OCI-LY7 (cell line): ENCODE results near the gene RBM20. TPM values are rescaled to one million over a fixed set of nuclear protein-coding genes. Genes with fewer than 3 reads are reported as not detected.

Experiments
- BruUV-seq: library from RNA; stranded (reverse); fragments of 400-500 nt; replicated peaks from 2 replicates; lab custom pipeline; 2021; lab: Mats Ljungman, UMichigan
- CTCF ChIA-PET: fragments of 300-600 bp; sonication (Branson Sonifier 250); formaldehyde crosslinking; loops from one replicate; lab custom pipeline; 2022; ENCODE audit warnings: antibody characterized with exemption; ENCODE audit not compliant: unreplicated experiment; lab: Charles Lee
- POLR2A ChIA-PET: fragments of 300-600 bp; sonication (Branson Sonifier 250); formaldehyde crosslinking; loops from one replicate; lab custom pipeline; 2022; ENCODE audit warnings: antibody characterized with exemption; lab: Charles Lee
- DNase-seq: peaks from one replicate; pipeline ENCODE4 v3.0.0-alpha.2; 2015; ENCODE audit warnings: low spot score
- H2AFZ ChIP-seq: fragments of 200-600 bp; sonication (generic), shearing (Covaris generic); 2 replicates; pipeline ENCODE4 v1.6.1; 2014; ENCODE audit warnings: mild to moderate bottlenecking, antibody characterized with exemption, low read length, moderate library complexity
- H3K27ac ChIP-seq: fragments of 200-600 bp; sonication (generic); 2 replicates; pipeline ENCODE4 v1.5.1; 2014; ENCODE audit warnings: mixed run types, low read depth, mild to moderate bottlenecking, moderate library complexity, low read length, inconsistent platforms; ENCODE audit not compliant: poor library complexity, severe bottlenecking
- H3K36me3 ChIP-seq: fragments of 200-600 bp; sonication (generic); 2 replicates; pipeline ENCODE4 v1.6.1; 2014; ENCODE audit warnings: mild to moderate bottlenecking, antibody characterized with exemption, low read length, moderate library complexity, mixed read lengths; ENCODE audit not compliant: insufficient read depth
- H3K4me1 ChIP-seq: fragments of 200-600 bp; sonication (generic); 2 replicates; pipeline ENCODE4 v1.5.1; 2014; ENCODE audit warnings: mild to moderate bottlenecking, low read length; ENCODE audit not compliant: insufficient read depth, poor library complexity, severe bottlenecking
- H3K4me2 ChIP-seq: fragments of 200-600 bp; sonication (generic); 2 replicates; pipeline ENCODE4 v1.6.1; 2014; ENCODE audit warnings: mild to moderate bottlenecking, low read length
- H3K4me3 ChIP-seq: fragments of 200-600 bp; sonication (generic); 2 replicates; pipeline ENCODE4 v1.5.1; 2014; ENCODE audit warnings: mild to moderate bottlenecking, low read depth, low read length; ENCODE audit not compliant: poor library complexity, severe bottlenecking
- H3K79me2 ChIP-seq: fragments of 200-600 bp; sonication (generic); 2 replicates; pipeline ENCODE4 v1.6.1; 2016; ENCODE audit warnings: low read depth, mild to moderate bottlenecking, low read length, moderate library complexity, mixed read lengths; ENCODE audit not compliant: insufficient read depth
- H3K9me2 ChIP-seq: fragments of 200-600 bp; sonication (generic); 2 replicates; pipeline ENCODE4 v1.6.1; 2016; ENCODE audit warnings: mild to moderate bottlenecking, low read length, mixed read lengths; ENCODE audit not compliant: insufficient read depth
- H3K9me3 ChIP-seq: fragments of 200-600 bp; sonication (generic); 2 replicates; pipeline ENCODE4 v1.6.1; 2014; ENCODE audit warnings: mild to moderate bottlenecking, mixed run types, low read length, mixed read lengths
- H4K20me1 ChIP-seq: fragments of 200-600 bp; sonication (generic); 2 replicates; pipeline ENCODE4 v1.6.1; 2014; ENCODE audit warnings: mild to moderate bottlenecking, antibody characterized with exemption, low read length, moderate library complexity, mixed read lengths; ENCODE audit not compliant: insufficient read depth
- EZH2phosphoT487 ChIP-seq: fragments of 200-600 bp; sonication (generic); IDR thresholded peaks from 2 replicates; pipeline ENCODE4 v1.6.1; 2018; ENCODE audit warnings: low read depth, borderline replicate concordance, mild to moderate bottlenecking, mixed run types, antibody characterized with exemption, low read length, moderate library complexity, mixed read lengths
- intact Hi-C: fragments of 100-400 bp; cut with micrococcal nuclease; formaldehyde crosslinking; loops from one replicate; pipeline ENCODE4 v1.10.0; 2022; ENCODE audit not compliant: unreplicated experiment
- total RNA-seq, 2 experiments: library from RNA; depleted of rRNA in 1 of 2; stranded (reverse); fragments of >200 nt in 1 of 2; shearing (Covaris generic) in 1 of 2; gene quantifications; 2 replicates each; pipeline ENCODE4 v1.2.3, GENCODE V29; 2014 to 2022
- TF ChIP-seq, protein P1 (sequence below): fragments of 200-600 bp; sonication (generic); conservative IDR thresholded peaks from 2 replicates; pipeline ENCODE4 v1.5.1; 2014; ENCODE audit warnings: mild to moderate bottlenecking, antibody characterized with exemption, low read length, moderate library complexity, mixed read lengths

RBM20 gene
- total RNA-seq, 2 experiments from 2014 or later = 0.35 to 1.0 TPM

DNA sequence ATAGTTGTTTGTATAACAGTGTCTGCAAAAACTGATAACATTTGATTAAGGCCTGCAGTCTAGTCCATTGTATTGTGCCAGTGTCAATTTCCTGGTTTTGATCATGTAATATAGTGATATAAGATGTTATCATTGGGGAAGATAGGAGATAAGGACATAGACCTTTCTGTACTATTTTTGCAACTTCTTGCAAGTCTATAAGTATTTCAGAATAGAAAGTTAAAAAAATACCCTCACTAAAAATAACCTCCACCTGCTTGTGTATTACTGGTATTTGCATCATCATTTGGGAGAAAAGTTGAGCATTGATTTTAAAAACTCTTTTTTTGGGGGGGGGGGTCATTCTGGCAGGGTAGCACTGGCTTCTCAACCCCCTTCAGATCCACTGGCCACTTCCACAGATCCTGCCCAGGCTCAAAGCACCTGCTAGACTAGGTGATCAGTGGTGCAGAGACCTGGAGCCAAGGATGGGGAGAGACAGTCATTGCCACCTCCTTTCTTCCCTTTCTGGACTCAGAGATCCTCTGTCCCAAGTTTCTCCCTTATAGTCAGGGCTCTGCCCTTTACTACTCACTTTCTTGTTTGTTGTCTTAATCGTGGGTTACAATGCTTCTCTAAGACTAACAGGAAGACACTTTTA lies 103.0 kb downstream of the RBM20 start:
- CTCF ChIA-PET = no interaction called here

DNA sequence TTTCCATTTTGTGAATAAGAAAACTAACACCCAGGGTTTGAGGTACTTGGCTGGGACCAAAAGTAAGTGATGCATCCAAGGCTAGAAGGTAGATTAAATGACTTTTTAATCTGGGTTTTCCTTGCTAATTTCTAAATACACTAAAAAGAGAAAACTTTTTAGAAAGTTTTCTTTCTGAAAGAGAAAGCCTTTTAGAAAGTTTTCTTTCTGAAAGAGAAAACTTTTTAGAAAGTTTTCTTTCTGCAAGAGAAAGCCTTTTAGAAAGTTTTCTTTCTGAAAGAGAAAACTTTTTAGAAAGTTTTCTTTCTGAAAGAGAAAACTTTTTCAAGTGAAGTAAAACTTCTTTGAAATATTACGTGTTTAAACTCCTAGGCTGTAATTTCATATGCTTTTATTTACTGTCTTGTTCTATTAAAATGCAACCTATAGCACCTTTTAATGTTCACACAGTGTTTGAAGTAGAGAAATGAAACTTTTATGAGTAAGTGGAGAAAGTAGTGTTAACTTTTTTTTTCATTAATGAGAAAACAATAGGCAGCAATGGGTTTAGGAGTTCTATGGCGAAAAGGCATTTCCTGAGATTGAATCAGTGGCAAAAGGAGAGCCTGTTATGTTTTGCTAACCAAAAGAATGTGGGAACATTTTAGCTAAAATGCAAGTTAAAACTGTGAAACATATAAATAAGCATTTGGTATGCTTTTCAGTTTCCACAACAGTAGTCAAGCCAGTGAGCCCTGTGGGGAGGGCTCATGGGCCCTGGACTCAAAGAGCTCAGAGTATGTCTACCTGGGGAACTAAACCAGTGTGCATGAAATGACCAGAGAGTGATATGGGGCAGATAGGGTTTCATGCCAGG lies 103.7 kb downstream of the RBM20 start:
- intact Hi-C loops = loop anchor here (2.0 to 10.0 kb wide), 3 partner anchors 55 to 851 kb away; no protein-coding TSS in a partner anchor
- Histone ChIP-seq H3K79me2 (no peaks in the 10 kb centered on the region), H3K9me3 (peaks cover 8% of the 10 kb centered on the region), H3K27ac (no peak overlapping the region), H4K20me1 (no peaks in the 10 kb centered on the region), H3K4me2 (peak overlapping the region; percentile 39), H3K9me2 (no peaks in the 10 kb centered on the region), H3K4me1 (peaks cover 47% of the 10 kb centered on the region), H3K4me3 (no peak overlapping the region), H3K36me3 (no peaks in the 10 kb centered on the region; the same call in 1 of the 2 replicates), H2AFZ (peak overlapping the region; percentile 63; the same call in 1 of the 2 replicates)
- DNase-seq = no peak
- BruUV-seq = no TSS peak
- CTCF ChIA-PET = no interaction called here
- POLR2A ChIA-PET = interaction anchor here (0.6 kb wide), 1 partner anchor 152 kb away, joined by 4 read pairs; no protein-coding TSS in a partner anchor
- TF ChIP-seq EZH2phosphoT487 = no peak
- TF ChIP-seq, protein P1, sequence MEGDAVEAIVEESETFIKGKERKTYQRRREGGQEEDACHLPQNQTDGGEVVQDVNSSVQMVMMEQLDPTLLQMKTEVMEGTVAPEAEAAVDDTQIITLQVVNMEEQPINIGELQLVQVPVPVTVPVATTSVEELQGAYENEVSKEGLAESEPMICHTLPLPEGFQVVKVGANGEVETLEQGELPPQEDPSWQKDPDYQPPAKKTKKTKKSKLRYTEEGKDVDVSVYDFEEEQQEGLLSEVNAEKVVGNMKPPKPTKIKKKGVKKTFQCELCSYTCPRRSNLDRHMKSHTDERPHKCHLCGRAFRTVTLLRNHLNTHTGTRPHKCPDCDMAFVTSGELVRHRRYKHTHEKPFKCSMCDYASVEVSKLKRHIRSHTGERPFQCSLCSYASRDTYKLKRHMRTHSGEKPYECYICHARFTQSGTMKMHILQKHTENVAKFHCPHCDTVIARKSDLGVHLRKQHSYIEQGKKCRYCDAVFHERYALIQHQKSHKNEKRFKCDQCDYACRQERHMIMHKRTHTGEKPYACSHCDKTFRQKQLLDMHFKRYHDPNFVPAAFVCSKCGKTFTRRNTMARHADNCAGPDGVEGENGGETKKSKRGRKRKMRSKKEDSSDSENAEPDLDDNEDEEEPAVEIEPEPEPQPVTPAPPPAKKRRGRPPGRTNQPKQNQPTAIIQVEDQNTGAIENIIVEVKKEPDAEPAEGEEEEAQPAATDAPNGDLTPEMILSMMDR = no peak

More for the DNA sequence above, 103.0 kb downstream of the RBM20 start:
- Histone ChIP-seq H3K4me1 (peaks cover 54% of the 10 kb centered on the region), H4K20me1 (no peaks in the 10 kb centered on the region), H3K9me3 (peaks cover 8% of the 10 kb centered on the region), H3K27ac (no peak overlapping the region), H3K36me3 (no peaks in the 10 kb centered on the region; the same call in 1 of the 2 replicates), H3K4me3 (no peak overlapping the region), H3K79me2 (no peaks in the 10 kb centered on the region), H3K4me2 (peak overlapping the region; percentile 39), H2AFZ (peak overlapping the region; percentile 63; the same call in 1 of the 2 replicates), H3K9me2 (no peaks in the 10 kb centered on the region)
- POLR2A ChIA-PET = interaction anchor here (1.5 kb wide), 1 partner anchor 26 kb away, joined by 4 read pairs; no protein-coding TSS in a partner anchor
- no peak for DNase-seq
- no TSS peak for BruUV-seq
- intact Hi-C loops = loop anchor here (1.0 to 10.0 kb wide), 8 partner anchors 56 to 852 kb away; partner anchors contain the start of genes BBIP1 and SHOC2
- no peak for TF ChIP-seq EZH2phosphoT487
- TF ChIP-seq, protein P1 = no peak
